Choroid plexus epithelial cell (primary cell): ENCODE results near the gene MYF6.

Experiments
- DNase-seq: peaks from one replicate; pipeline ENCODE4 v3.0.0-alpha.2; 2010; ENCODE audit warnings: low read depth
- H3K4me3 ChIP-seq: 2 replicates; pipeline ENCODE4 v1.5.1; 2011; ENCODE audit warnings: low read depth, mild to moderate bottlenecking, control low read depth, low read length, moderate library complexity
- TF ChIP-seq, protein P1 (sequence below): conservative IDR thresholded peaks from 2 replicates; pipeline ENCODE4 v1.5.1; 2011; ENCODE audit warnings: low read depth, mild to moderate bottlenecking, control low read depth, inconsistent platforms, low read length, moderate library complexity

Gene MYF6

DNA sequence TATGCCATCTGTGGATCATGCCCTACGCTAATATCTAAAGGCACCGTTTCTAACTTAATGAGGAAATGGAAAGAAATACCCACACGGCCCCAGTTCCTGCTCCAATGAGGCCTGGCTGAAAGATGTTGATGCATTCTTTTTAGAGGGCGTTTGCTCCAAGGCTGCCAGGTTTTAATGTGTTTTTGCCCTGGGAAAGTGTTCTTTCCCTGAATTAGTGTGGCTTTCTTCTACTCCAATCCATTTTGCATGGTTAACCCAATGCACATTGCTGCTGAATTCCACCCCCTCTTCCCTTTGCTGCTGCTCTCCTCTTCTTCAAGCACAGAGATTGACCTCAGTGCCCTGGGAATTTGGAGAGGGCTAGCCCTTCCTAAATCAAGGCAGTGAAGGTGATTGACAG, 10.4 kb downstream of the MYF6 start:
- no peak for DNase-seq
- TF ChIP-seq, protein P1, sequence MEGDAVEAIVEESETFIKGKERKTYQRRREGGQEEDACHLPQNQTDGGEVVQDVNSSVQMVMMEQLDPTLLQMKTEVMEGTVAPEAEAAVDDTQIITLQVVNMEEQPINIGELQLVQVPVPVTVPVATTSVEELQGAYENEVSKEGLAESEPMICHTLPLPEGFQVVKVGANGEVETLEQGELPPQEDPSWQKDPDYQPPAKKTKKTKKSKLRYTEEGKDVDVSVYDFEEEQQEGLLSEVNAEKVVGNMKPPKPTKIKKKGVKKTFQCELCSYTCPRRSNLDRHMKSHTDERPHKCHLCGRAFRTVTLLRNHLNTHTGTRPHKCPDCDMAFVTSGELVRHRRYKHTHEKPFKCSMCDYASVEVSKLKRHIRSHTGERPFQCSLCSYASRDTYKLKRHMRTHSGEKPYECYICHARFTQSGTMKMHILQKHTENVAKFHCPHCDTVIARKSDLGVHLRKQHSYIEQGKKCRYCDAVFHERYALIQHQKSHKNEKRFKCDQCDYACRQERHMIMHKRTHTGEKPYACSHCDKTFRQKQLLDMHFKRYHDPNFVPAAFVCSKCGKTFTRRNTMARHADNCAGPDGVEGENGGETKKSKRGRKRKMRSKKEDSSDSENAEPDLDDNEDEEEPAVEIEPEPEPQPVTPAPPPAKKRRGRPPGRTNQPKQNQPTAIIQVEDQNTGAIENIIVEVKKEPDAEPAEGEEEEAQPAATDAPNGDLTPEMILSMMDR = no peak

GRCh38 chr12:80720516-80720915, 13.1 kb downstream of the MYF6 start:
- TF ChIP-seq, protein P1 = no peak
- no peak overlapping the region for H3K4me3 ChIP-seq
- no peak for DNase-seq

More for the DNA sequence above, 10.4 kb downstream of the MYF6 start:
- H3K4me3 ChIP-seq = no peak overlapping the region

DNA sequence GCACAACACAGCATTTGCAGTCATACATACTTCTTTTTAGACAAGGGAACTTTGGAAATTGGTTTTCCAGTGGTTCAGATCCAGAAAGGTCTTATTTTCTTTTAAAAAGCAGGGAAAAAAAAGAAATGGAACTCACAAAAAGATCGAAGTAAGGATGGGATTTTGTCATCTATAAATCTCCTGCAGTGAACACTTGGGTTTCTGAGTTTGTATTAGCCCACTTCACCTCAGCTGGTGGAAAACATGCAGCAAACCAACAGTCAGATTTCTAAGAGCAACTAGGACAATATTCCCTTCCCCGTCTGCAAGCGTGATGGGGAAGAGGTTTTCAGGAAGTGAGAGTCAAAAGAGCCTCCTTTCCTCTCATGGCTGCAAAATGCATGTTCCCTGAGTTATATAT, 13.9 kb downstream of the MYF6 start:
- TF ChIP-seq, protein P1 = no peak
- no peak for DNase-seq
- no peak overlapping the region for H3K4me3 ChIP-seq

DNA sequence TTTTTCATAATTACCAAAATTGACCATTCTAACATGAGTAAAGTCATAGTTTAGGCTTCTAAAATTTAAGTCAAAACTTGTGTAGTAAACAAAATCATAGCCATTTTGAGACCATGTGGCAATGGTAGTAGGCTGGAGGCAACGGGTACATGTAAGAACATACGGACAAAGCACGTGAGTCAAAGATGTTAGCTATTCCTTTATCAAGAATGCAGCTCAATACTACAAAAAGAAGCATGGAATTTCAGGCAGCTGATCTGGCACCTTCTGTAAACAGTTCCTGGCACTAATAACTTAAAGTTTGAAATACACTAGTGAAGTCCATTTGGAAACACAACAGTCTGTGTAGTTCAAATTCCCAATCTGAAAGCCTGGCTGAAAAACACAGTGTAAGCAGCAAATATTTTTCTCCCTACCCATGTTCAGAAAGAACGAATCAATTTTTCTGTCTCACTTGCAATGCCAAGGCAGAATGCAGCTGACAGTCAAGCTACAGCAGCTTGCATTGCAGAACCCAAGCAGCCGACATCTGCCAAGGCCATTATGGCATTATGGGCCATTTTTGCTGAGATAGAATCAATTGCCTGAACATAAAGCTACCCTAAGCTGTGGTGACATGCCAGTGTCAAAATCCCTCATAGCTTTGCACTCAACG, 38.5 kb downstream of the MYF6 start:
- TF ChIP-seq, protein P1 = no peak
- H3K4me3 ChIP-seq = no peak overlapping the region
- DNase-seq = no peak

DNA sequence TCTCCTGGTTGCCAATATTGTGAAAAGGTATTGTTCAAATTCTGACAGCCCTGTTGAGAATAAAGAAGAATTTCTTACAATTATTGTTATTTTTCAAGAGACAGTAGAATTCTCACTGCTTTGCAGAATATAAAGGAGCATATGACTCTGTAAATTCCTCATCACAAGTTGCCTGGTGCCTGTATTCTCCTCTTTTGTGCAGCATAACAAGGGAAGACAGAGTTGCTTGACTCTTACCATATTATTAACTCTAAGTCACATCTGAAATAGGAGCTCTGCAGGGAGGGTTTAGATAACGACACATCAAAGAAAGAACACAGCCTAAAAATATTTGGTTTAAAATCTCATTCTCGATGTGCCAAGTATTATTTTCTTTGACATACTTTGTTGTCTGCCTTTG, 40.4 kb downstream of the MYF6 start:
- DNase-seq = no peak
- TF ChIP-seq, protein P1 = no peak
- no peak overlapping the region for H3K4me3 ChIP-seq

- no peak for DNase-seq
- no peak overlapping the region for H3K4me3 ChIP-seq
- TF ChIP-seq, protein P1 = no peak
These were observed 42.0 kb downstream of the MYF6 start for GRCh38 chr12:80749456-80749855.

- H3K4me3 ChIP-seq = no peak overlapping the region
- TF ChIP-seq, protein P1 = no peak
- peak; percentile 23 for DNase-seq
These were observed 45.0 kb downstream of the MYF6 start for GRCh38 chr12:80752464-80752863.
